ENCODE results near the gene FAM13C.

Gene FAM13C

GRCh38 chr10:59315465-59315864 is 46.9 kb downstream of the FAM13C start:
- no peak for DNase-seq (ENCODE audit: low read depth)

DNA sequence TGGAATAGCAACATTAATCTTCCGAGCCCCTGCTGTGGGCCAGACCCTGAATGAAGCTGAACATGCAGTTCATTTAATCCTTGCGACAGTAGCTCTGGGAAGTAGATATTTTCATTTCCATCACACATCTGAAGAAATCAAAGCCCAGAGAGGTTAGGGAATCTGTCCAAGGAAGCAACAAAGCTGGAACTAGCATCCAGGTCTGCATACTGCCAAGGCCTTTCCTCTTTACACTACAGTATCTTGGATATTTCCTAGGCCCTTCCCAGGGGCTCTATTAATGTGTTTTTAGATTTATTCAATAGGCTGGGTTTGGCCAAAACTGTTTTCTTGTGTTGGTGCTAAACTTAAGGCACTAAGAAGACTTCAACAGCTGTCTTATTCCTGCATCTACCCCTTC is 48.1 kb downstream of the FAM13C start:
- no peak for DNase-seq (ENCODE audit: low read depth)

DNA sequence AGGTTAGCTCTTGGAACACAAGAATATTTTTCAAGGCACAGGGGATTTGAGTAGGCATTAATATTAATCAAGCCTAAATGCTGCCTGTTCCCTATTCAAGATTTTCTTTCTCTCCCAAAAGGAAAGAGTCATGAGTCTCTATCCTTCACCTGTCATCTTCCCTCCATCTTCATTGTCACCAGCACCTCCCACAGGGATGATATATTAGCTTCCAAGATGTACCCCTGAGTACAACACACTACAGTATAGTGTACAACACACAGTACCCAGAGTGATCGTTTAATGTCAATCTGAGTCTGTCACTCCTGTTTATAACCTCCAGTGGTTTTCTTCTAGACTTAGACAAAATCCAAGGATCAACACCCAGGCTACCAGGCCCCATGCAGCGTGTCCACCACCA is 50.1 kb downstream of the FAM13C start:
- no peak for DNase-seq (ENCODE audit: low read depth)

- no peak for DNase-seq (ENCODE audit: low read depth)
Observed at GRCh38 chr10:59311025-59311424, 51.3 kb downstream of the FAM13C start.

GRCh38 chr10:59310324-59310914 is 51.9 kb downstream of the FAM13C start:
- DNase-seq (ENCODE audit: low read depth) = no peak

- no peak for DNase-seq (ENCODE audit: low read depth)
Observed at GRCh38 chr10:59304521-59305097, 57.7 kb downstream of the FAM13C start.

- DNase-seq (ENCODE audit: low read depth) = no peak
Observed at GRCh38 chr10:59303018-59303417, 59.3 kb downstream of the FAM13C start.

DNA sequence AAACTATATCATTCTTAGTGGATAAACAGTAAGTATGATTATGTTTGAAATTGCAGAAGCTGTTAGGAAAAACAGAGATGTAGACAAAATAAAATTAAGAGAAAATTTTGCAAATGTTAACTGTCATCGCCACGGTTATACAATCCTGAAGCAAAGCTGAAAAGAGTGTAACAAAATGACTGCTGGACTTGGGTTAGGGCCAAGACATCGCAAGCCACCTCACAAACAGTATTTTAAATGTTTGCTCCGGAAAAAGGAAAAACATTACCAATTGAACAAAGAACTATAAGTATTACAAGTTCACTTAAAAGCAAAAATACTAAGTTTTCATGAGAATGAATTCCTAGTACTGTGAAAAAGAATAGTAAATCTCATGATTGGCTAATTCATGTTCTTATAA is 60.0 kb downstream of the FAM13C start:
- no peak for DNase-seq (ENCODE audit: low read depth)

GRCh38 chr10:59301067-59301754 is 61.1 kb downstream of the FAM13C start:
- no peak for DNase-seq (ENCODE audit: low read depth)

GRCh38 chr10:59300386-59300785 is 62.0 kb downstream of the FAM13C start:
- no peak for DNase-seq (ENCODE audit: low read depth)

- no peak for DNase-seq (ENCODE audit: low read depth)
Observed at GRCh38 chr10:59299933-59300332, 62.4 kb downstream of the FAM13C start.

GRCh38 chr10:59290448-59290847 is 71.9 kb downstream of the FAM13C start:
- no peak for DNase-seq (ENCODE audit: low read depth)

DNA sequence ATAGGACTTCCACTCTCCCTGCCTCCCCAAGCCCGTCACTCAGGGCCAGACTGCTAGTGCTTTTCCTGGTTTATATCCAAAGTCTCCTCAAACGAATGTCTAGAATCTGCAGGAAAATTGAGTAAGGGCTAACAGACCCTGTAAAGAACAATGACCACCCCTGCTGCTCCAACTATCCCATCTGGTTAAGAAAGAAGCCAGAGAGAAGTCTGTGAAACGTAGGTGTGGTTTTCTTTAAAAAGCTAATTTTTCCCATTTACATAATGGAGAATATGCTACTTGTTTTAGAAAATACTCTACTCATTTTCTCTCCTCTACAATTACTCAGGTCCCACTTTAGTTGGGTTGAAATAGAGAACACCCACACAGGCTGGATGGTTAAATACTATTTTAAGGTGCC is 72.5 kb downstream of the FAM13C start:
- DNase-seq (ENCODE audit: low read depth) = no peak

- DNase-seq (ENCODE audit: low read depth) = no peak
Observed at GRCh38 chr10:59287587-59288255, 74.6 kb downstream of the FAM13C start.

GRCh38 chr10:59285848-59286247 is 76.5 kb downstream of the FAM13C start:
- DNase-seq (ENCODE audit: low read depth) = no peak

DNA sequence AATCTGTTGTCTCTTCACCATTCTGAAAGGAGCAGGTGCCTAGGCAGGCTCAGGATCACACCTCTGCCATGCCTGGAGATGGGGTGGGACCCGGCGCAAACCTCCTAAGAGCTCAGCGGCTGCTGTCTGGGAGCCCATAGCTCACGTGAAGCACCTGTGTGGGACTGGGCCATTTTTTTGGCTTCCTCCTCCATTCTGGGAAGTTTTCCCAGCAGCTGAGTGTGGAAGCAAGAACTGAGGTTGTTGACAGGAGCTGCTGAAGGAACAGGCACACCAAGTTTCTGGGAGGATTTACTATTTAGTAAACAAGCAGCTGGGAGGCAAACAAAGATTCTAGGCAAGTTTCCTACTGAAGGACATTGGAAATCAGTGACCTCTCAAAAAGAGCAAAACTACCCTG is 77.3 kb downstream of the FAM13C start:
- no peak for DNase-seq (ENCODE audit: low read depth)

DNA sequence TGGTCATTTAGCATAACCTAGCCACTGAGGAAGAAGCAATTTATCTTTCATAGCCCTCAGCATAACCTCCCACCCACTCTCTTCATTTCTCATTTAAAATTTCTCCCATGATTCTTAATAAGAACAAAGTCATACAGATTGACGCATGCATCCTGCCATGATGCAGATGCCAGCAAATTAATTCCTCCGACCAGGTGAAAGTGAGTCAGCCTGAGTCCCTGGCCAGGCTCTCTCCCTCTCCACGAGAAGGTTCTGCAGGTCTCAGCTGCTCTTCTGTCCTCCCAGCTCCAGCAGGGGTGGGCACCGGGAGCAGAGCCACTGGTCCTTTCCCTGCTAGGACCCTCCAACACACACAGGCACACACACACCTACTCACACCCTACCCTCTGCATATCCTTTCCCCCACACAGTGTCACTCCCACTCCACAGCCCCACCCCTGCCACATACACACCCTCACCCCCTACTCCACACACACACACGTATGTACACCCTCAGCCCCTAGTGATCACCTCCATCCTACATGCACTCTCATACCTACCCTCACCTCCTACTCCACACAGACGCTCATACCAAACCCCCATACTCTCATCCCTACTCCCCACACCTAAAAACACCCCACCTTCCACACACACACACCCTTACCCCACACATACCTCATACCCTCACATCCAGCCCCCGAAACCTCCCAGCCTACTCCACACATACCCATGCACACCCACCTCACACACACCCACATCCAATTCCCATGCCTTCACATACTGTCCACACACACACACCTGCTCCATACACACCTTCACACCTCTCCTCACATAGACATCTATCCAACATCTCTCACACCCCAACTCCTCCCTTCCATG is 78.0 kb downstream of the FAM13C start:
- no peak for DNase-seq (ENCODE audit: low read depth)

- DNase-seq (ENCODE audit: low read depth) = no peak
Observed at GRCh38 chr10:59283456-59284091, 78.8 kb downstream of the FAM13C start.

DNA sequence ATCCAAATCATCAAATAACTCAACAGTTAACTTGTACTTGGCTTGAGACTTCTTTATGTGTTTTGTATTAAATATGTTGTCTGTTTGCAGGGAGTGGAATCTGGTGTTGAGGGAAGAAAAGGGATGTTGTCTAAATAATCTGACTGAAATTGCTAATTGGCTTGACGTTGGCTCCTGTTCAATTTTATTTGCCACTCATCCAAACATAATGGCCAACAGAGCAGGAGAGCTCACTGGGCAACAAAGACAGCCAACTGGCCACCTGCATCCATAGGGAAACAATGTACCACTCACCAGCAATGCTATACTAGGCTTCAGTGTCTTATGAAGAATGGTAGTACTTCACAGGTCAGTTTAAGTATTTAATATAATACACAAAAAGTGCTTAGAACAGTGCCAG is 80.5 kb downstream of the FAM13C start:
- DNase-seq (ENCODE audit: low read depth) = no peak

- DNase-seq (ENCODE audit: low read depth) = no peak
Observed at GRCh38 chr10:59279991-59280505, 82.3 kb downstream of the FAM13C start.

DNA sequence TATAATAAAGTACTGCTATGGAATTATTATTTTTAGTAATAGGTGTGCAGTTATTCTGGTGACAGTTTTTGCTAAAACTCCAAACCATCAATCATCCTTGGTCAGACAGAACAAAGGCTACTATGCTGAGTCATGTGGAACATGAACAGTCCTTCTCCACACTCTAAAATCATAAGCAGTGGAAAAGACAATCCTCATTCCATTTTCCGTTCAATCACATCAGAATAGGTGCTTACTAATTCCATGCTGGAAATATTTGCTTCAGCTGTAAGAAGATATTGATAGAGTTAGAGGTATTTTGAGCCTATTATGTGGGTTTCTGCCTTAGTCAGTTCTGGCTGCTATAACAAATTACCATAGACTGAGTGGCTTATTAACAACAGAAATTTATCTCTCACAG is 82.9 kb downstream of the FAM13C start:
- DNase-seq (ENCODE audit: low read depth) = no peak

GRCh38 chr10:59276919-59277318 is 85.4 kb downstream of the FAM13C start:
- DNase-seq (ENCODE audit: low read depth) = no peak

Data from activated gamma-delta T cell treated with anti-CD3 and anti-CD28 coated beads, Interleukin-2, amount 50 U/mL, for 16 hours (primary cell).